Suprapubic skin (tissue), 4 donors: Measurements from ENCODE around the gene NADK2.

Experiments used
- CTCF ChIP-seq, 2 donors: fragments of 200-600 bp in 1 of 2; fragments of 450-650 bp in 1 of 2; sonication (generic) in 1 of 2; IDR thresholded peaks; one replicate each; pipeline ENCODE4 v1.5.1; 2016 to 2019; ENCODE audit warnings: antibody characterized with exemption in 2 of 2, mild to moderate bottlenecking in 1 of 2, moderate library complexity in 1 of 2
- POLR2A ChIP-seq, 2 donors: fragments of 450-650 bp; IDR thresholded peaks; one replicate each; pipeline ENCODE4 v1.6.1; 2017; ENCODE audit warnings: antibody characterized with exemption in 2 of 2, mild to moderate bottlenecking in 2 of 2, moderate library complexity in 2 of 2
- POLR2AphosphoS5 ChIP-seq, 3 donors: sonication (generic); formaldehyde crosslinking; IDR thresholded peaks; one replicate each; pipeline ENCODE4 v1.6.1; 2017; ENCODE audit warnings: antibody characterized with exemption in 3 of 3

GRCh38 chr5:36244076-36244475 lies 2.4 kb upstream of the NADK2 start:
- TF ChIP-seq CTCF (IDR thresholded peaks at IDR 0.05) (no peak), POLR2A (IDR thresholded peaks at IDR 0.05) (no peak), POLR2AphosphoS5 (IDR thresholded peaks at IDR 0.05) (no peak)
